Measurements from ENCODE around the gene PRKG1.

- TF ChIP-seq CTCF (IDR thresholded peaks at IDR 0.05), result no peak
- no peak for TF ChIP-seq POLR2A (IDR thresholded peaks at IDR 0.05)
Measured at GRCh38 chr10:51699145-51699474, 624.8 kb downstream of the PRKG1 start.
